Keratinocyte (primary cell): ENCODE data around the gene PRIMA1. TPM values are rescaled to one million over a fixed set of nuclear protein-coding genes. Genes with fewer than 3 reads are reported as not detected.

ENCODE experiments used
- DNase-seq: peaks from one replicate; pipeline ENCODE4 v3.0.0-alpha.2; 2011; ENCODE audit warnings: low read depth, missing footprints, low spot score
- FAIRE-seq: peaks from 2 replicates; lab custom pipeline; 2011; peaks lifted over from hg19 to GRCh38; lab: Jason Lieb, UNC
- H2AFZ ChIP-seq: 2 replicates; pipeline ENCODE4 v1.6.0; 2012; ENCODE audit warnings: low read length, control low read depth, inconsistent platforms; ENCODE audit not compliant: control insufficient read depth
- H3K27ac ChIP-seq: 2 replicates; pipeline ENCODE4 v1.5.1; 2011; ENCODE audit warnings: low read length; ENCODE audit not compliant: control insufficient read depth, insufficient read depth
- H3K27me3 ChIP-seq: 3 replicates; pipeline ENCODE4 v1.6.0; 2011; ENCODE audit warnings: low read length; ENCODE audit not compliant: control insufficient read depth, insufficient read depth; ENCODE audit errors: extremely low read depth
- H3K36me3 ChIP-seq, 2 experiments: 2 replicates in 1 of 2; 3 replicates in 1 of 2; pipeline ENCODE4 v1.5.1; 2011; ENCODE audit warnings: low read length in 2 of 2, mild to moderate bottlenecking in 1 of 2; ENCODE audit not compliant: control insufficient read depth in 2 of 2, insufficient read depth in 2 of 2; ENCODE audit errors: extremely low read depth in 1 of 2
- H3K4me1 ChIP-seq: 3 replicates; pipeline ENCODE4 v1.5.1; 2011; ENCODE audit warnings: low read length; ENCODE audit not compliant: control insufficient read depth, insufficient read depth; ENCODE audit errors: extremely low read depth
- H3K4me2 ChIP-seq: 3 replicates; pipeline ENCODE4 v1.6.0; 2011; ENCODE audit warnings: low read depth, low read length; ENCODE audit not compliant: control insufficient read depth, insufficient read depth; ENCODE audit errors: extremely low read depth
- H3K4me3 ChIP-seq, 3 experiments: fragments of 200-600 bp in 1 of 3; sonication (generic) in 1 of 3; 2 replicates in 2 of 3; 3 replicates in 1 of 3; pipeline ENCODE4 v1.5.1; 2011 to 2016; ENCODE audit warnings: low read length in 3 of 3, mild to moderate bottlenecking in 3 of 3, control low read depth in 2 of 3, inconsistent platforms in 1 of 3, low read depth in 1 of 3, mixed read lengths in 1 of 3, mixed run types in 1 of 3, moderate library complexity in 1 of 3; ENCODE audit not compliant: control insufficient read depth in 2 of 3, insufficient read depth in 2 of 3; ENCODE audit errors: extremely low read depth in 1 of 3
- H3K79me2 ChIP-seq: 2 replicates; pipeline ENCODE4 v1.6.0; 2012; ENCODE audit warnings: low read length; ENCODE audit not compliant: control insufficient read depth, insufficient read depth
- H3K9ac ChIP-seq: 3 replicates; pipeline ENCODE4 v1.6.0; 2011; ENCODE audit warnings: low read length; ENCODE audit not compliant: control insufficient read depth, insufficient read depth; ENCODE audit errors: extremely low read depth
- H3K9me1 ChIP-seq: 3 replicates; pipeline ENCODE4 v1.6.0; 2011; ENCODE audit warnings: low read length; ENCODE audit not compliant: control insufficient read depth, insufficient read depth; ENCODE audit errors: extremely low read depth
- H3K9me3 ChIP-seq: 2 replicates; pipeline ENCODE4 v1.5.1; 2012; ENCODE audit warnings: low read depth, low read length; ENCODE audit not compliant: control insufficient read depth
- H4K20me1 ChIP-seq: 3 replicates; pipeline ENCODE4 v1.6.0; 2011; ENCODE audit warnings: low read length; ENCODE audit not compliant: control insufficient read depth, insufficient read depth; ENCODE audit errors: extremely low read depth
- EZH2 ChIP-seq: IDR thresholded peaks from one replicate; pipeline ENCODE4 v1.6.1; 2012; ENCODE audit warnings: inconsistent platforms, mild to moderate bottlenecking, low read length, moderate library complexity
- dilution Hi-C: fragments of 300-500 bp; cut with MboI; formaldehyde crosslinking; loops from one replicate; pipeline ENCODE4 v1.7.0; 2020; ENCODE audit warnings: low sequenced_read_pairs; ENCODE audit not compliant: extremely low pct_ligation_motif_present
- polyA plus RNA-seq, 5 experiments: library from polyadenylated mRNA; depleted of rRNA in 3 of 5; stranded (reverse) in 3 of 5; stranded (forward) in 1 of 5; unstranded in 1 of 5; fragments of >200 nt; gene quantifications; 1 replicate in 1 of 5; 2 replicates in 3 of 5; 3 replicates in 1 of 5; pipeline versions ENCODE4 v1.2.1 to v1.2.3, GENCODE V29; 2011 to 2012; ENCODE audit warnings: missing spikeins in 2 of 5, low read depth in 1 of 5, low replicate concordance in 1 of 5
- TF ChIP-seq, protein P1 (sequence below), 3 experiments: IDR thresholded peaks in 1 of 3; conservative IDR thresholded peaks in 1 of 3; optimal IDR thresholded peaks in 1 of 3; 2 replicates in 2 of 3; 3 replicates in 1 of 3; pipeline versions ENCODE3 to v1.5.1; 2011; ENCODE audit warnings: low read length in 3 of 3, mild to moderate bottlenecking in 3 of 3, moderate library complexity in 2 of 3, control low read depth in 1 of 3, inconsistent platforms in 1 of 3; ENCODE audit not compliant: insufficient read depth in 2 of 3; ENCODE audit errors: extremely low read depth in 1 of 3

The PRIMA1 gene
- polyA plus RNA-seq, 1 donor (not counting 4 experiments of a cell fraction or from before 2014, with no cell fraction given), result not detected

DNA sequence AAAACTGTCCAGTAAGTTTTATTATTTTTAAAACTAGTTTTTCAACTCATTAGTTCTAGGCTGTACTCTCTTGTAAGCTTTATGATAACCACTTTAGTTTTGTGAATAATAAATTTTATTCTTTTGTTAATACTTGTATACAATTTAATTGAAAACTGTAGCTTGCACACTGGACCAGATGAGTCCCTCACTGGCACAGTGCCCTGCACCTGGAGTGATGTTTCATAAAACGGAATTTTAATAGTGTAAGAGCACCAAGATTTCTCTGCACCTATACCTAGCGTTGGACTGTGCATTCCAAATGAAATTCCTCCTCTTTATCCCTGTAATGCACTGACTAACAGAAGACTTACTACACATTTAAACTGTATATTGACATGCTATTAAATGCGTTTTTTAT, 80.8 kb downstream of the PRIMA1 start:
- FAIRE-seq (no peak), DNase-seq (no peak)
- no peaks in the 10 kb centered on the region for H4K20me1 ChIP-seq
- H3K9me3 ChIP-seq, result no peaks in the 10 kb centered on the region
- dilution Hi-C loops, result no loop called here
- no peak overlapping the region for H3K27ac ChIP-seq
- no peaks in the 10 kb centered on the region for H3K4me1 ChIP-seq
- no peaks in the 10 kb centered on the region for H3K9me1 ChIP-seq
- TF ChIP-seq EZH2, result no peak
- TF ChIP-seq, protein P1, sequence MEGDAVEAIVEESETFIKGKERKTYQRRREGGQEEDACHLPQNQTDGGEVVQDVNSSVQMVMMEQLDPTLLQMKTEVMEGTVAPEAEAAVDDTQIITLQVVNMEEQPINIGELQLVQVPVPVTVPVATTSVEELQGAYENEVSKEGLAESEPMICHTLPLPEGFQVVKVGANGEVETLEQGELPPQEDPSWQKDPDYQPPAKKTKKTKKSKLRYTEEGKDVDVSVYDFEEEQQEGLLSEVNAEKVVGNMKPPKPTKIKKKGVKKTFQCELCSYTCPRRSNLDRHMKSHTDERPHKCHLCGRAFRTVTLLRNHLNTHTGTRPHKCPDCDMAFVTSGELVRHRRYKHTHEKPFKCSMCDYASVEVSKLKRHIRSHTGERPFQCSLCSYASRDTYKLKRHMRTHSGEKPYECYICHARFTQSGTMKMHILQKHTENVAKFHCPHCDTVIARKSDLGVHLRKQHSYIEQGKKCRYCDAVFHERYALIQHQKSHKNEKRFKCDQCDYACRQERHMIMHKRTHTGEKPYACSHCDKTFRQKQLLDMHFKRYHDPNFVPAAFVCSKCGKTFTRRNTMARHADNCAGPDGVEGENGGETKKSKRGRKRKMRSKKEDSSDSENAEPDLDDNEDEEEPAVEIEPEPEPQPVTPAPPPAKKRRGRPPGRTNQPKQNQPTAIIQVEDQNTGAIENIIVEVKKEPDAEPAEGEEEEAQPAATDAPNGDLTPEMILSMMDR (optimal IDR thresholded peaks at IDR 0.05 in 1 of 3, IDR thresholded peaks at IDR 0.05 in 1 of 3, conservative IDR thresholded peaks at IDR 0.05 in 1 of 3; ENCODE audit: extremely low read depth in 1 of 3, insufficient read depth in 2 of 3, low read length in 3 of 3), result no peak
- no peaks in the 10 kb centered on the region for H3K79me2 ChIP-seq
- no peak overlapping the region for H2AFZ ChIP-seq
- H3K36me3 ChIP-seq, result no peaks in the 10 kb centered on the region
- H3K4me2 ChIP-seq, result no peak overlapping the region
- H3K4me3 ChIP-seq, result no peak overlapping the region
- no peaks in the 10 kb centered on the region for H3K27me3 ChIP-seq
- no peak overlapping the region for H3K9ac ChIP-seq

DNA sequence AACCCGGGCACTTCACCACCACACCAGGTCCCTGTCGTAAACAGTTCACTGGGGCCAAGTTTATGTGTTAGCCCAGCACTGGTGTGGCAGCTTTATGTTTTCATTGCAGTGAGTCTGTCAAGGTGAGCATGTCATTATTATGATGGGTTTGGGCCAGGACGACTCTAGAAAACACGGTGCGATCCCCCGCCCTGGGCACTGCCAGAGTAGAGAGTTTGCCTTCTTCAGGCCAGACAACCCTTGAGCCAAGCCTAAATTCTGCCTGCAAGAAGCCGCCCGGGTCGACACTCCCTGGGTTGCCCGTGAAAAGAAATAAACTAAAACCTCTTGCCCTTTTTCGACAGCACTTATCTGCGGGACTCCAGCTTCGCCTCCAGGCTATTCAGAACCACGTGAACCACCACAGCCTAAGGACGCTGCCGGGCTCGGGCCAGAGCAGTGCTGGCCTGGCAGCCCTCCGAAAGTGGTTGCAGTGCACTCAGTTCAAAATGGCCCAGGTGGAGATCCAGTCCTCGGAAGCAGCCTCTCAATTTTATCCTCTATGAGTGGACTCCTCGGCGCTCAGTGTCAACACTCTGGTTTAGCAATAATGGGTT, 81.8 kb downstream of the PRIMA1 start:
- Histone ChIP-seq H3K4me2 (no peak overlapping the region), H3K36me3 (no peaks in the 10 kb centered on the region), H3K9ac (no peak overlapping the region), H4K20me1 (no peaks in the 10 kb centered on the region), H3K9me3 (no peaks in the 10 kb centered on the region), H3K79me2 (no peaks in the 10 kb centered on the region), H3K27ac (no peak overlapping the region), H2AFZ (no peak overlapping the region), H3K27me3 (no peaks in the 10 kb centered on the region), H3K4me1 (no peaks in the 10 kb centered on the region), H3K9me1 (no peaks in the 10 kb centered on the region), H3K4me3 (no peak overlapping the region)
- dilution Hi-C loops, result no loop called here
- FAIRE-seq (no peak), DNase-seq (no peak)
- TF ChIP-seq, protein P1 (optimal IDR thresholded peaks at IDR 0.05 in 1 of 3, IDR thresholded peaks at IDR 0.05 in 1 of 3, conservative IDR thresholded peaks at IDR 0.05 in 1 of 3; ENCODE audit: extremely low read depth in 1 of 3, insufficient read depth in 2 of 3, low read length in 3 of 3), result no peak
- TF ChIP-seq EZH2, result no peak
